Iris pigment epithelial cell (primary cell): ENCODE data around the gene GSTM2.
A peak's percentile ranks its signal among the peaks of the same experiment; 100 is the strongest.

Experiments
- DNase-seq: peaks from one replicate; pipeline ENCODE4 v3.0.0-alpha.2; 2011; ENCODE audit warnings: low read depth

The GSTM2 gene

GRCh38 chr1:109629372-109630030 is 38.4 kb upstream of the GSTM2 start:
- no peak for DNase-seq

GRCh38 chr1:109630081-109630897 is 37.6 kb upstream of the GSTM2 start:
- no peak for DNase-seq

GRCh38 chr1:109630898-109631512 is 36.9 kb upstream of the GSTM2 start:
- DNase-seq, result no peak

- DNase-seq, result no peak
Observed at GRCh38 chr1:109631513-109632505, 36.0 kb upstream of the GSTM2 start.

- no peak for DNase-seq
Observed at GRCh38 chr1:109632671-109633346, 35.0 kb upstream of the GSTM2 start.

GRCh38 chr1:109634292-109634691 is 33.6 kb upstream of the GSTM2 start:
- no peak for DNase-seq

- no peak for DNase-seq
Observed at GRCh38 chr1:109634771-109635750, 32.8 kb upstream of the GSTM2 start.

GRCh38 chr1:109635862-109636200 is 32.0 kb upstream of the GSTM2 start:
- DNase-seq, result no peak

- peak; percentile 67 for DNase-seq
Observed at GRCh38 chr1:109636201-109636952, 31.5 kb upstream of the GSTM2 start.

- DNase-seq, result no peak
Observed at GRCh38 chr1:109637446-109637845, 30.4 kb upstream of the GSTM2 start.

- DNase-seq, result no peak
Observed at GRCh38 chr1:109639063-109639840, 28.6 kb upstream of the GSTM2 start.

- no peak for DNase-seq
Observed at GRCh38 chr1:109639841-109640184, 28.0 kb upstream of the GSTM2 start.

GRCh38 chr1:109640285-109640865 is 27.5 kb upstream of the GSTM2 start:
- peak; percentile 49 for DNase-seq

- no peak for DNase-seq
Observed at GRCh38 chr1:109641078-109641740, 26.6 kb upstream of the GSTM2 start.

- DNase-seq, result no peak
Observed at GRCh38 chr1:109641861-109642260, 26.0 kb upstream of the GSTM2 start.

GRCh38 chr1:109642626-109643025 is 25.2 kb upstream of the GSTM2 start:
- DNase-seq, result no peak

- DNase-seq, result peak; percentile 64
Observed at GRCh38 chr1:109643385-109644230, 24.2 kb upstream of the GSTM2 start.
